NCI-H345 treated with DMSO at 0.1 percent for 48 hours (cell line): Measurements from ENCODE around the gene MAG.
A peak's percentile ranks its signal among the peaks of the same experiment; 100 is the strongest.

Source experiments
- DNase-seq: peaks from one replicate; lab custom pipeline; 2025; ENCODE audit not compliant: unreplicated experiment; lab: John Stamatoyannopoulos, UW

MAG gene

GRCh38 chr19:35314031-35314430 lies 22.1 kb downstream of the MAG start:
- DNase-seq: no peak

GRCh38 chr19:35314858-35315470 lies 23.0 kb downstream of the MAG start:
- no peak for DNase-seq

- no peak for DNase-seq
Measured at GRCh38 chr19:35315883-35316282, 23.9 kb downstream of the MAG start.

GRCh38 chr19:35316560-35316959 lies 24.6 kb downstream of the MAG start:
- peak; percentile 66 for DNase-seq

GRCh38 chr19:35317464-35318043 lies 25.6 kb downstream of the MAG start:
- DNase-seq: no peak

- DNase-seq: no peak
Measured at GRCh38 chr19:35318679-35319448, 26.9 kb downstream of the MAG start.

GRCh38 chr19:35320065-35320713 lies 28.2 kb downstream of the MAG start:
- no peak for DNase-seq

GRCh38 chr19:35321291-35321690 lies 29.3 kb downstream of the MAG start:
- DNase-seq: no peak

- no peak for DNase-seq
Measured at GRCh38 chr19:35322014-35322413, 30.1 kb downstream of the MAG start.

GRCh38 chr19:35327642-35328041 lies 35.7 kb downstream of the MAG start:
- no peak for DNase-seq

GRCh38 chr19:35328851-35329285 lies 36.9 kb downstream of the MAG start, which contains the start of gene CD22:
Gene CD22 (plus strand): TSS chr19:35329187. CDS start chr19:35332041, 2,854 bp downstream.
- DNase-seq: no peak

GRCh38 chr19:35329323-35329722 lies 37.4 kb downstream of the MAG start:
- DNase-seq: no peak

- DNase-seq: no peak
Measured at GRCh38 chr19:35330475-35330874, 38.5 kb downstream of the MAG start.

GRCh38 chr19:35331551-35332214 lies 39.7 kb downstream of the MAG start:
- no peak for DNase-seq

GRCh38 chr19:35332817-35333216 lies 40.9 kb downstream of the MAG start:
- DNase-seq: no peak

GRCh38 chr19:35334144-35334753 lies 42.3 kb downstream of the MAG start:
- DNase-seq: no peak

GRCh38 chr19:35336166-35336955 lies 44.4 kb downstream of the MAG start:
- DNase-seq: no peak

- no peak for DNase-seq
Measured at GRCh38 chr19:35337097-35337983, 45.4 kb downstream of the MAG start.

GRCh38 chr19:35337984-35338296 lies 46.0 kb downstream of the MAG start:
- DNase-seq: no peak
